Measurements from ENCODE around the gene CDH23. TPM values are rescaled to one million over a fixed set of nuclear protein-coding genes. Genes with fewer than 3 reads are reported as not detected.

Gene CDH23
- total RNA-seq, 1 experiment from 2014 or later = 0.34 TPM

DNA sequence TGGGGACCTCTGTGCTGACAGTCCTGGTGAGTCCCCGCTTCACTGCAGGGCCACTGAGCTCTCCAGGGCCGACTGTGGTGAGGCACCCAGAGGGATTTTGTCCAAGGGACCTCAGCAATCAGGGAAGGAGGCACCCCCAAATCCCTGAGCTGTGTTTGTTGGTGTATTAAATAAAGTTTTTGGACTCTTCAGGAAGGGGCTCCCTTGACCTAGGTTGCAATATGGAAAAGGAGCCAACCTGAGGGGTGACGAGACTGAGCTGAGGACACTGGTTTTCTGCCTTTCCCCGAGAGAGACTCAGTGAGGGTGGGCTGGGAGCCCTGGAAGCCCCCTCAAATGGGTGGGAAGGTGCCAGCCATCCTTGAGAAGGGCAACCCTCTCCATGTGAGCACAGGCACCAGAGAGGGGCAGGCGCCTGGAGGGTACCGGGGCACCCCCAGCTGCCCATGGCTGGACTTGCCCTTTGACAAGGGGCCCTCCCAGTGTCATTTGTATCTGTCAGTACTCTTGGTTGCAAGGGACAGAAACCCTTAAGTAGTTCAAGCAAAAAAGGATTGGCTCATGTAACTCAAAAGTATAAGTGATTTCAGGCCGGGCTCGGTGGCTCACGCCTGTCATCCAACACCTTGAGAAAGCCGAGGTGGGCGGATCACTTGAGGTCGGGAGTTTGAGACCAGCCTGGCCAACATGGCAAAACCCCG lies 250.0 kb downstream of the CDH23 start:
- no peaks in the 10 kb centered on the region for H3K36me3 Mint-ChIP-seq (ENCODE audit: insufficient read depth, unreplicated experiment)
- intact Hi-C loops (cut with micrococcal nuclease; ENCODE audit: unreplicated experiment) = loop anchor here (1.0 kb wide), 2 partner anchors 8 to 23 kb away; no protein-coding TSS in a partner anchor
- no peaks in the 10 kb centered on the region for H3K27me3 ChIP-seq (replicated peaks; ENCODE audit: control insufficient read depth, insufficient read depth, low read length)
- H3K9me3 ChIP-seq = no peaks in the 10 kb centered on the region
- CTCF ChIA-PET = interaction anchor here (0.6 to 1.4 kb wide), 4 partner anchors 19 to 124 kb away, joined by 3 to 4 read pairs (median 3); no protein-coding TSS in a partner anchor
- H3K4me3 Mint-ChIP-seq (ENCODE audit: unreplicated experiment) = no peak overlapping the region
- no peak overlapping the region for H3K27ac Mint-ChIP-seq (ENCODE audit: unreplicated experiment)
- no peaks in the 10 kb centered on the region for H3K36me3 ChIP-seq (ENCODE audit: control insufficient read depth, insufficient read depth, low read length)
- H3K27me3 Mint-ChIP-seq (ENCODE audit: insufficient read depth, unreplicated experiment) = no peaks in the 10 kb centered on the region
- no peak for DNase-seq
- no peaks in the 10 kb centered on the region for H3K4me1 ChIP-seq
- no TSS peak for BruUV-seq (replicated peaks)
- H3K9me3 Mint-ChIP-seq (ENCODE audit: unreplicated experiment) = no peaks in the 10 kb centered on the region
- TF ChIP-seq CTCF (IDR thresholded peaks at IDR 0.05; ENCODE audit: insufficient read depth in 1 of 2, low read depth in 1 of 2, low read length in 1 of 2, severe bottlenecking in 1 of 2, unreplicated experiment in 1 of 2) = no peak
- H3K4me3 ChIP-seq (ENCODE audit: low read depth, low read length) = no peak overlapping the region
- H3K4me1 Mint-ChIP-seq (ENCODE audit: low read depth, unreplicated experiment) = peaks cover 6% of the 10 kb centered on the region
- POLR2A ChIA-PET = no interaction called here

GRCh38 chr10:71647526-71648253 lies 251.0 kb downstream of the CDH23 start:
- Mint-ChIP-seq H3K27ac (ENCODE audit: unreplicated experiment) (no peak overlapping the region), H3K27me3 (ENCODE audit: insufficient read depth, unreplicated experiment) (no peaks in the 10 kb centered on the region), H3K36me3 (ENCODE audit: insufficient read depth, unreplicated experiment) (no peaks in the 10 kb centered on the region), H3K4me3 (ENCODE audit: unreplicated experiment) (no peak overlapping the region), H3K4me1 (ENCODE audit: low read depth, unreplicated experiment) (peaks cover 6% of the 10 kb centered on the region), H3K9me3 (ENCODE audit: unreplicated experiment) (no peaks in the 10 kb centered on the region)
- no peaks in the 10 kb centered on the region for H3K36me3 ChIP-seq (ENCODE audit: control insufficient read depth, insufficient read depth, low read length)
- H3K27me3 ChIP-seq (replicated peaks; ENCODE audit: control insufficient read depth, insufficient read depth, low read length) = no peaks in the 10 kb centered on the region
- H3K9me3 ChIP-seq = no peaks in the 10 kb centered on the region
- no TSS peak for BruUV-seq (replicated peaks)
- CTCF ChIA-PET = interaction anchor here (0.6 to 1.3 kb wide), 3 partner anchors 25 to 237 kb away, joined by 3 to 4 read pairs (median 3); no protein-coding TSS in a partner anchor
- H3K4me1 ChIP-seq = no peaks in the 10 kb centered on the region
- POLR2A ChIA-PET = no interaction called here
- intact Hi-C loops (cut with micrococcal nuclease; ENCODE audit: unreplicated experiment) = loop anchor here (1.0 kb wide), 2 partner anchors 9 to 24 kb away; no protein-coding TSS in a partner anchor
- DNase-seq = peak in 1 of 2 experiments; percentile 70
- no peak overlapping the region for H3K4me3 ChIP-seq (ENCODE audit: low read depth, low read length)
- TF ChIP-seq CTCF (IDR thresholded peaks at IDR 0.05; ENCODE audit: insufficient read depth in 1 of 2, low read depth in 1 of 2, low read length in 1 of 2, severe bottlenecking in 1 of 2, unreplicated experiment in 1 of 2) = peak; percentile 82 to 87

- no peaks in the 10 kb centered on the region for H3K9me3 Mint-ChIP-seq (ENCODE audit: unreplicated experiment)
- peaks cover 6% of the 10 kb centered on the region for H3K4me1 Mint-ChIP-seq (ENCODE audit: low read depth, unreplicated experiment)
- H3K27me3 Mint-ChIP-seq (ENCODE audit: insufficient read depth, unreplicated experiment) = no peaks in the 10 kb centered on the region
- no peak overlapping the region for H3K4me3 Mint-ChIP-seq (ENCODE audit: unreplicated experiment)
- H3K36me3 Mint-ChIP-seq (ENCODE audit: insufficient read depth, unreplicated experiment) = no peaks in the 10 kb centered on the region
- Histone ChIP-seq H3K9me3 (no peaks in the 10 kb centered on the region), H3K4me3 (ENCODE audit: low read depth, low read length) (no peak overlapping the region), H3K4me1 (no peaks in the 10 kb centered on the region), H3K36me3 (ENCODE audit: control insufficient read depth, insufficient read depth, low read length) (no peaks in the 10 kb centered on the region), H3K27me3 (replicated peaks; ENCODE audit: control insufficient read depth, insufficient read depth, low read length) (no peaks in the 10 kb centered on the region)
- POLR2A ChIA-PET = no interaction called here
- CTCF ChIA-PET = interaction anchor here (1.0 kb wide), 1 partner anchor 25 kb away, joined by 3 read pairs; no protein-coding TSS in a partner anchor
- DNase-seq = no peak
- no TSS peak for BruUV-seq (replicated peaks)
- H3K27ac Mint-ChIP-seq (ENCODE audit: unreplicated experiment) = no peak overlapping the region
- intact Hi-C loops (cut with micrococcal nuclease; ENCODE audit: unreplicated experiment) = no loop called here
- TF ChIP-seq CTCF (IDR thresholded peaks at IDR 0.05; ENCODE audit: insufficient read depth in 1 of 2, low read depth in 1 of 2, low read length in 1 of 2, severe bottlenecking in 1 of 2, unreplicated experiment in 1 of 2) = no peak
Measured at GRCh38 chr10:71648254-71648932, 251.7 kb downstream of the CDH23 start.

Data from Caco-2 (cell line).